Keratinocyte (primary cell): ENCODE results near the gene RPL28. TPM values are rescaled to one million over a fixed set of nuclear protein-coding genes. Genes with fewer than 3 reads are reported as not detected.

ENCODE experiments used
- DNase-seq: peaks from one replicate; pipeline ENCODE4 v3.0.0-alpha.2; 2011; ENCODE audit warnings: low read depth, missing footprints, low spot score
- FAIRE-seq: peaks from 2 replicates; lab custom pipeline; 2011; peaks lifted over from hg19 to GRCh38; lab: Jason Lieb, UNC
- H2AFZ ChIP-seq: 2 replicates; pipeline ENCODE4 v1.6.0; 2012; ENCODE audit warnings: low read length, control low read depth, inconsistent platforms; ENCODE audit not compliant: control insufficient read depth
- H3K27ac ChIP-seq: 2 replicates; pipeline ENCODE4 v1.5.1; 2011; ENCODE audit warnings: low read length; ENCODE audit not compliant: control insufficient read depth, insufficient read depth
- H3K27me3 ChIP-seq: 3 replicates; pipeline ENCODE4 v1.6.0; 2011; ENCODE audit warnings: low read length; ENCODE audit not compliant: control insufficient read depth, insufficient read depth; ENCODE audit errors: extremely low read depth
- H3K36me3 ChIP-seq, 2 experiments: 2 replicates in 1 of 2; 3 replicates in 1 of 2; pipeline ENCODE4 v1.5.1; 2011; ENCODE audit warnings: low read length in 2 of 2, mild to moderate bottlenecking in 1 of 2; ENCODE audit not compliant: control insufficient read depth in 2 of 2, insufficient read depth in 2 of 2; ENCODE audit errors: extremely low read depth in 1 of 2
- H3K4me1 ChIP-seq: 3 replicates; pipeline ENCODE4 v1.5.1; 2011; ENCODE audit warnings: low read length; ENCODE audit not compliant: control insufficient read depth, insufficient read depth; ENCODE audit errors: extremely low read depth
- H3K4me2 ChIP-seq: 3 replicates; pipeline ENCODE4 v1.6.0; 2011; ENCODE audit warnings: low read depth, low read length; ENCODE audit not compliant: control insufficient read depth, insufficient read depth; ENCODE audit errors: extremely low read depth
- H3K4me3 ChIP-seq, 3 experiments: fragments of 200-600 bp in 1 of 3; sonication (generic) in 1 of 3; 2 replicates in 2 of 3; 3 replicates in 1 of 3; pipeline ENCODE4 v1.5.1; 2011 to 2016; ENCODE audit warnings: low read length in 3 of 3, mild to moderate bottlenecking in 3 of 3, control low read depth in 2 of 3, inconsistent platforms in 1 of 3, low read depth in 1 of 3, mixed read lengths in 1 of 3, mixed run types in 1 of 3, moderate library complexity in 1 of 3; ENCODE audit not compliant: control insufficient read depth in 2 of 3, insufficient read depth in 2 of 3; ENCODE audit errors: extremely low read depth in 1 of 3
- H3K79me2 ChIP-seq: 2 replicates; pipeline ENCODE4 v1.6.0; 2012; ENCODE audit warnings: low read length; ENCODE audit not compliant: control insufficient read depth, insufficient read depth
- H3K9ac ChIP-seq: 3 replicates; pipeline ENCODE4 v1.6.0; 2011; ENCODE audit warnings: low read length; ENCODE audit not compliant: control insufficient read depth, insufficient read depth; ENCODE audit errors: extremely low read depth
- H3K9me1 ChIP-seq: 3 replicates; pipeline ENCODE4 v1.6.0; 2011; ENCODE audit warnings: low read length; ENCODE audit not compliant: control insufficient read depth, insufficient read depth; ENCODE audit errors: extremely low read depth
- H3K9me3 ChIP-seq: 2 replicates; pipeline ENCODE4 v1.5.1; 2012; ENCODE audit warnings: low read depth, low read length; ENCODE audit not compliant: control insufficient read depth
- H4K20me1 ChIP-seq: 3 replicates; pipeline ENCODE4 v1.6.0; 2011; ENCODE audit warnings: low read length; ENCODE audit not compliant: control insufficient read depth, insufficient read depth; ENCODE audit errors: extremely low read depth
- CTCF ChIP-seq, 3 experiments: IDR thresholded peaks in 1 of 3; conservative IDR thresholded peaks in 1 of 3; optimal IDR thresholded peaks in 1 of 3; 2 replicates in 2 of 3; 3 replicates in 1 of 3; pipeline versions ENCODE3 to v1.5.1; 2011; ENCODE audit warnings: low read length in 3 of 3, mild to moderate bottlenecking in 3 of 3, moderate library complexity in 2 of 3, control low read depth in 1 of 3, inconsistent platforms in 1 of 3; ENCODE audit not compliant: insufficient read depth in 2 of 3; ENCODE audit errors: extremely low read depth in 1 of 3
- EZH2 ChIP-seq: IDR thresholded peaks from one replicate; pipeline ENCODE4 v1.6.1; 2012; ENCODE audit warnings: inconsistent platforms, mild to moderate bottlenecking, low read length, moderate library complexity
- dilution Hi-C: fragments of 300-500 bp; cut with MboI; formaldehyde crosslinking; loops from one replicate; pipeline ENCODE4 v1.7.0; 2020; ENCODE audit warnings: low sequenced_read_pairs; ENCODE audit not compliant: extremely low pct_ligation_motif_present
- polyA minus RNA-seq, 3 experiments: library from RNA; depleted of rRNA, polyadenylated mRNA; stranded (reverse); fragments of >200 nt; gene quantifications; 1 replicate in 1 of 3; 2 replicates in 1 of 3; 3 replicates in 1 of 3; pipeline ENCODE4 v1.2.3, GENCODE V29; 2011
- polyA plus RNA-seq, 5 experiments: library from polyadenylated mRNA; depleted of rRNA in 3 of 5; stranded (reverse) in 3 of 5; stranded (forward) in 1 of 5; unstranded in 1 of 5; fragments of >200 nt; gene quantifications; 1 replicate in 1 of 5; 2 replicates in 3 of 5; 3 replicates in 1 of 5; pipeline versions ENCODE4 v1.2.1 to v1.2.3, GENCODE V29; 2011 to 2012; ENCODE audit warnings: missing spikeins in 2 of 5, low read depth in 1 of 5, low replicate concordance in 1 of 5

Gene RPL28
- polyA plus RNA-seq (282 to 1,011 TPM (median 432 TPM) in 3 replicates), polyA minus RNA-seq (421 to 920 TPM (median 581 TPM) in 3 replicates)
- polyA plus RNA-seq (2011; ENCODE audit: low read depth): 1,408 TPM
- polyA plus RNA-seq (2011; cell fraction: cytosol; rRNA removed): 386 and 941 TPM in 2 replicates
- 156 and 225 TPM in 2 replicates for polyA plus RNA-seq (2011; cell fraction: nucleus; rRNA removed)
- polyA plus RNA-seq (2012; ENCODE audit: low replicate concordance): 1,660 and 2,244 TPM in 2 replicates
- 2,342 TPM for polyA minus RNA-seq (2011; cell fraction: cytosol; rRNA and poly(A)+ RNA removed)
- 93.7 and 95.8 TPM in 2 replicates for polyA minus RNA-seq (2011; cell fraction: nucleus; rRNA and poly(A)+ RNA removed)

GRCh38 chr19:55385724-55386492 lies at the start of gene RPL28:
RPL28 (plus strand) TSS chr19:55385932; CDS start chr19:55386358, 426 bp downstream.
- Histone ChIP-seq H3K9me3 (no peaks in the 10 kb centered on the region), H3K4me3 (peak within 1 kb of the TSS; percentile 76 to 97 (median 94)), H3K27ac (peak within 1 kb of the TSS; percentile 95), H3K9me1 (peaks cover 12% of the 10 kb centered on the region), H4K20me1 (peaks cover 38% of the 10 kb centered on the region), H3K4me1 (peaks cover 25% of the 10 kb centered on the region), H3K9ac (peak within 1 kb of the TSS; percentile 92), H3K79me2 (peaks cover 48% of the 10 kb centered on the region), H2AFZ (peak within 1 kb of the TSS; percentile 98), H3K36me3 (peaks cover 34 to 35% of the 10 kb centered on the region in 2 experiments), H3K4me2 (peak within 1 kb of the TSS; percentile 93), H3K27me3 (no peaks in the 10 kb centered on the region)
- FAIRE-seq: peak; percentile 72
- TF ChIP-seq CTCF (optimal IDR thresholded peaks at IDR 0.05 in 1 of 3, IDR thresholded peaks at IDR 0.05 in 1 of 3, conservative IDR thresholded peaks at IDR 0.05 in 1 of 3; ENCODE audit: extremely low read depth in 1 of 3, insufficient read depth in 2 of 3, low read length in 3 of 3): peak in 1 of 3 experiments; percentile 14
- no peak for TF ChIP-seq EZH2
- dilution Hi-C loops: no loop called here
- peak; percentile 77 for DNase-seq

DNA sequence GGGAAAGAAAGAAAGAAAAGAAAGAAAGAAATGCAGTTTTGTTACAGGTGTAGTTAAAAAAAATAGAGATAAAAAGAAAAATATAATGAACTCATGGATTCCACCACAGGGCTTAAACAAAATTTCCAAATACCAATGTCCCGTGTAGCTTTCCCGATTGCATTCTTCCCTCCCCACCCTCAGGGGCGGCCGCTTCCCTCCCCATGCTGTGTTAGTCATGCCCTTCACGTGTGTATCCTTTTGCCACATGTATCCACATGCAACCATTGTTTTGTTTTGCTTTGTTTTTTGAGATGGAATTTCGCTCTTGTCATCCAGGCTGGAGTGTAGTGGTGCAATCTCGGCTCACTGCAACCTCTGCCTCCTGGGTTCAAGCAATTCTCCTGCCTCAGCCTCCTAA lies 49.6 kb upstream of the RPL28 start:
- dilution Hi-C loops: no loop called here
- Histone ChIP-seq H3K36me3 (no peaks in the 10 kb centered on the region), H3K4me3 (no peak overlapping the region), H3K9me3 (no peaks in the 10 kb centered on the region), H2AFZ (no peak overlapping the region), H3K27ac (peak overlapping the region; percentile 71), H3K79me2 (peaks cover 5% of the 10 kb centered on the region), H3K4me2 (peak overlapping the region; percentile 41), H3K9me1 (no peaks in the 10 kb centered on the region), H3K27me3 (no peaks in the 10 kb centered on the region), H4K20me1 (no peaks in the 10 kb centered on the region), H3K9ac (peak overlapping the region; percentile 37), H3K4me1 (peaks cover 27% of the 10 kb centered on the region)
- TF ChIP-seq CTCF (optimal IDR thresholded peaks at IDR 0.05 in 1 of 3, IDR thresholded peaks at IDR 0.05 in 1 of 3, conservative IDR thresholded peaks at IDR 0.05 in 1 of 3; ENCODE audit: extremely low read depth in 1 of 3, insufficient read depth in 2 of 3, low read length in 3 of 3): no peak
- DNase-seq (no peak), FAIRE-seq (peak; percentile 71)
